HepG2 (cell line): Measurements from ENCODE around the gene OSBPL9. TPM values are rescaled to one million over a fixed set of nuclear protein-coding genes. Genes with fewer than 3 reads are reported as not detected.

Source experiments
- ATAC-seq: fragments of 200-7000 bp; cut with Tn5 transposase; 3 replicates; pipeline ENCODE4 v1.9.1; 2020; ENCODE audit warnings: mild to moderate bottlenecking, moderate library complexity
- BruUV-seq: library from RNA; stranded (reverse); fragments of 400-500 nt; replicated peaks from 2 replicates; lab custom pipeline; 2021; lab: Mats Ljungman, UMichigan
- CTCF ChIA-PET: fragments of 300-600 bp; formaldehyde crosslinking; extraction: SDS; loops from one replicate; lab custom pipeline; 2021; ENCODE audit warnings: low total read pairs, inconsistent platforms, low intra/inter-chr PET ratio; lab: Yijun Ruan, JAX
- POLR2A ChIA-PET: fragments of 350-600 bp; sonication (Branson Sonifier 250); formaldehyde crosslinking; loops from one replicate; lab custom pipeline; 2020; ENCODE audit warnings: antibody characterized with exemption, inconsistent platforms; lab: Yijun Ruan, JAX
- DNase-seq: peaks from one replicate; pipeline ENCODE4 v3.0.0-alpha.2; 2015; ENCODE audit warnings: low spot score
- FAIRE-seq: peaks from 3 replicates; lab custom pipeline; 2011; peaks lifted over from hg19 to GRCh38; lab: Jason Lieb, UNC
- H2AFZ ChIP-seq: one replicate; pipeline ENCODE4 v1.6.1; 2011; ENCODE audit warnings: low read length, inconsistent platforms
- H3K27ac ChIP-seq: fragments of 300-600 bp; 3 replicates; pipeline ENCODE4 v1.8.0; 2011; ENCODE audit warnings: mixed run types, mild to moderate bottlenecking, mixed read lengths, low read length, inconsistent platforms; ENCODE audit not compliant: insufficient read depth; ENCODE audit errors: extremely low read length
- H3K27me3 ChIP-seq, 2 experiments: fragments of 200-600 bp in 1 of 2; 2 replicates in 1 of 2; 3 replicates in 1 of 2; pipeline versions ENCODE4 v1.6.0 to v1.8.0; 2011; ENCODE audit warnings: low read length in 2 of 2, mild to moderate bottlenecking in 2 of 2, moderate library complexity in 2 of 2, inconsistent platforms in 1 of 2; ENCODE audit not compliant: insufficient read depth in 2 of 2, control insufficient read depth in 1 of 2
- H3K36me3 ChIP-seq, 2 experiments: fragments of 200-600 bp in 1 of 2; replicated peaks in 1 of 2; 2 replicates in 1 of 2; 3 replicates in 1 of 2; pipeline versions ENCODE4 v1.5.1 to v1.8.0; 2011; ENCODE audit warnings: low read length in 2 of 2, inconsistent platforms in 1 of 2; ENCODE audit not compliant: insufficient read depth in 2 of 2, control insufficient read depth in 1 of 2
- H3K4me1 ChIP-seq: 2 replicates; pipeline ENCODE4 v1.5.1; 2012; ENCODE audit warnings: low read length, inconsistent platforms; ENCODE audit not compliant: insufficient read depth
- H3K4me2 ChIP-seq: 2 replicates; pipeline ENCODE4 v1.6.0; 2011; ENCODE audit warnings: low read depth, low read length, inconsistent platforms
- H3K4me3 ChIP-seq, 3 experiments: fragments of 200-600 bp in 1 of 3; sonication (generic), shearing (Covaris generic) in 1 of 3; replicated peaks in 1 of 3; 2 replicates each; pipeline ENCODE4 v1.5.1; 2011 to 2016; ENCODE audit warnings: low read length in 3 of 3, inconsistent platforms in 2 of 3, low read depth in 2 of 3, mild to moderate bottlenecking in 2 of 3, control low read depth in 1 of 3, mixed read lengths in 1 of 3; ENCODE audit not compliant: insufficient read depth in 1 of 3
- H3K79me2 ChIP-seq: one replicate; pipeline ENCODE4 v1.6.1; 2011; ENCODE audit warnings: low read length, inconsistent platforms; ENCODE audit not compliant: insufficient read depth
- H3K9ac ChIP-seq: 2 replicates; pipeline ENCODE4 v1.6.0; 2011; ENCODE audit warnings: mild to moderate bottlenecking, low read depth, low read length, inconsistent platforms; ENCODE audit not compliant: insufficient read depth
- H3K9me3 ChIP-seq: 2 replicates; pipeline ENCODE4 v1.5.1; 2012; ENCODE audit warnings: mild to moderate bottlenecking, low read length
- H4K20me1 ChIP-seq: 2 replicates; pipeline ENCODE4 v1.6.0; 2011; ENCODE audit warnings: inconsistent platforms, mild to moderate bottlenecking, low read length, moderate library complexity; ENCODE audit not compliant: insufficient read depth
- CBX1 ChIP-seq: IDR thresholded peaks from one replicate; pipeline ENCODE4 v1.6.1; 2016; ENCODE audit warnings: antibody characterized with exemption, low read depth
- MTA1 ChIP-seq: sonication (generic); formaldehyde crosslinking; IDR thresholded peaks from 2 replicates; pipeline ENCODE4 v1.4.0; 2020; ENCODE audit warnings: missing genetic modification reagents, mild to moderate bottlenecking, borderline replicate concordance
- NFE2L2 ChIP-seq: fragments of 150-350 bp; IDR thresholded peaks from 2 replicates; pipeline ENCODE4 v1.6.1; 2014; ENCODE audit warnings: low read length
- SP2 ChIP-seq: sonication (generic); formaldehyde crosslinking; IDR thresholded peaks from 2 replicates; pipeline ENCODE4 v1.5.1; 2020; ENCODE audit warnings: mild to moderate bottlenecking, missing genetic modification reagents
- TRIM22 ChIP-seq: fragments of 450-650 bp; IDR thresholded peaks from 2 replicates; pipeline ENCODE4 v1.6.1; 2017
- ZNF331 ChIP-seq: sonication (generic); formaldehyde crosslinking; IDR thresholded peaks from 2 replicates; pipeline ENCODE4 v1.4.0; 2020; ENCODE audit warnings: missing genetic modification reagents
- ZSCAN12 ChIP-seq: sonication (generic); formaldehyde crosslinking; IDR thresholded peaks from 2 replicates; pipeline ENCODE4 v1.9.0; 2021; ENCODE audit warnings: mild to moderate bottlenecking, missing genetic modification reagents
- ZSCAN30 ChIP-seq: sonication (generic); formaldehyde crosslinking; IDR thresholded peaks from 2 replicates; pipeline ENCODE4 v1.5.0; 2020; ENCODE audit warnings: mild to moderate bottlenecking, missing genetic modification reagents
- WGBS: methylation state at CpG from one replicate; pipeline ENCODE4 v1.1.6; 2017; ENCODE audit warnings: low lambda C conversion rate; 5-methylcytosine and 5-hydroxymethylcytosine counted together
- in situ Hi-C: cut with HindIII; loops from 2 replicates; pipeline ENCODE4 v1.10.0; 2017; ENCODE audit warnings: low pct_unique_long_range_greater_than_20kb; ENCODE audit not compliant: extremely low pct_ligation_motif_present
- intact Hi-C: fragments of 100-400 bp; cut with micrococcal nuclease; formaldehyde crosslinking; loops from one replicate; pipeline ENCODE4 v1.10.0; 2022; ENCODE audit not compliant: unreplicated experiment
- polyA plus RNA-seq, 8 experiments: library from polyadenylated mRNA; depleted of rRNA in 3 of 8; stranded (reverse) in 7 of 8; unstranded in 1 of 8; fragments of >200 nt; fragmentation: Illumina TruSeq in 4 of 8; extraction: Trizol in 4 of 8; gene quantifications; 2 replicates each; pipeline versions ENCODE4 v1.2.1 to v1.2.3, GENCODE V29; 2011 to 2016; ENCODE audit warnings: low read depth in 4 of 8, missing spikeins in 1 of 8, mixed read lengths in 1 of 8; ENCODE audit not compliant: insufficient read depth in 1 of 8
- total RNA-seq, 5 experiments: library from RNA; depleted of rRNA; stranded (reverse); fragments of >200 nt; fragmentation: Illumina TruSeq; extraction: Trizol; gene quantifications; 2 replicates each; pipeline ENCODE4 v1.2.3, GENCODE V29; 2016; ENCODE audit warnings: low read depth in 1 of 5
- TF ChIP-seq, protein P1 (sequence below): sonication (generic); formaldehyde crosslinking; IDR thresholded peaks from 2 replicates; pipeline ENCODE4 v1.8.0; 2023; ENCODE audit warnings: mild to moderate bottlenecking, missing genetic modification reagents
- TF ChIP-seq, protein P2 (sequence below): fragments of 450-650 bp; IDR thresholded peaks from 2 replicates; pipeline ENCODE4 v1.6.1; 2017; ENCODE audit warnings: mild to moderate bottlenecking

Gene OSBPL9
- total and polyA plus RNA-seq, 2 of the 13 experiments (the other 11 are each of a cell fraction or from before 2014, with no cell fraction given) = 83.6 to 142 TPM

GRCh38 chr1:51624855-51625254, 8.0 kb downstream of the OSBPL9 start:
- BruUV-seq = no TSS peak
- no peak for FAIRE-seq
- H3K27me3 ChIP-seq = no peaks in the 10 kb centered on the region
- no peak for DNase-seq
- 83% methylated on average over 1 of the region's 1 CpG for WGBS
- no peak overlapping the region for H3K9ac ChIP-seq
- no peaks in the 10 kb centered on the region for H4K20me1 ChIP-seq
- H3K4me1 ChIP-seq = peaks cover 36% of the 10 kb centered on the region
- intact Hi-C loops = loop anchor here (10.0 kb wide), 1 partner anchor 110 kb away; no protein-coding TSS in a partner anchor
- H3K4me2 ChIP-seq = no peak overlapping the region
- no peak for TF ChIP-seq MTA1
- no peak for TF ChIP-seq ZSCAN12 (CRISPR knock-in tag)
- TF ChIP-seq ZSCAN30 (CRISPR knock-in tag) = no peak
- no peak for TF ChIP-seq ZNF331 (CRISPR knock-in tag)
- TF ChIP-seq, protein P1, sequence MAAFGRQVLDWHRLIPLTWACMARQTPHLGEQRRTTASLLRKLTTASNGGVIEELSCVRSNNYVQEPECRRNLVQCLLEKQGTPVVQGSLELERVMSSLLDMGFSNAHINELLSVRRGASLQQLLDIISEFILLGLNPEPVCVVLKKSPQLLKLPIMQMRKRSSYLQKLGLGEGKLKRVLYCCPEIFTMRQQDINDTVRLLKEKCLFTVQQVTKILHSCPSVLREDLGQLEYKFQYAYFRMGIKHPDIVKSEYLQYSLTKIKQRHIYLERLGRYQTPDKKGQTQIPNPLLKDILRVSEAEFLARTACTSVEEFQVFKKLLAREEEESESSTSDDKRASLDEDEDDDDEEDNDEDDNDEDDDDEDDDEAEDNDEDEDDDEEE (CRISPR knock-in tag) = no peak
- no peak for TF ChIP-seq SP2 (CRISPR knock-in tag)
- TF ChIP-seq, protein P2, sequence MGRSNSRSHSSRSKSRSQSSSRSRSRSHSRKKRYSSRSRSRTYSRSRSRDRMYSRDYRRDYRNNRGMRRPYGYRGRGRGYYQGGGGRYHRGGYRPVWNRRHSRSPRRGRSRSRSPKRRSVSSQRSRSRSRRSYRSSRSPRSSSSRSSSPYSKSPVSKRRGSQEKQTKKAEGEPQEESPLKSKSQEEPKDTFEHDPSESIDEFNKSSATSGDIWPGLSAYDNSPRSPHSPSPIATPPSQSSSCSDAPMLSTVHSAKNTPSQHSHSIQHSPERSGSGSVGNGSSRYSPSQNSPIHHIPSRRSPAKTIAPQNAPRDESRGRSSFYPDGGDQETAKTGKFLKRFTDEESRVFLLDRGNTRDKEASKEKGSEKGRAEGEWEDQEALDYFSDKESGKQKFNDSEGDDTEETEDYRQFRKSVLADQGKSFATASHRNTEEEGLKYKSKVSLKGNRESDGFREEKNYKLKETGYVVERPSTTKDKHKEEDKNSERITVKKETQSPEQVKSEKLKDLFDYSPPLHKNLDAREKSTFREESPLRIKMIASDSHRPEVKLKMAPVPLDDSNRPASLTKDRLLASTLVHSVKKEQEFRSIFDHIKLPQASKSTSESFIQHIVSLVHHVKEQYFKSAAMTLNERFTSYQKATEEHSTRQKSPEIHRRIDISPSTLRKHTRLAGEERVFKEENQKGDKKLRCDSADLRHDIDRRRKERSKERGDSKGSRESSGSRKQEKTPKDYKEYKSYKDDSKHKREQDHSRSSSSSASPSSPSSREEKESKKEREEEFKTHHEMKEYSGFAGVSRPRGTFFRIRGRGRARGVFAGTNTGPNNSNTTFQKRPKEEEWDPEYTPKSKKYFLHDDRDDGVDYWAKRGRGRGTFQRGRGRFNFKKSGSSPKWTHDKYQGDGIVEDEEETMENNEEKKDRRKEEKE = no peak
- no peak for TF ChIP-seq CBX1
- no peak for TF ChIP-seq TRIM22
- TF ChIP-seq NFE2L2 = no peak
- POLR2A ChIA-PET = no interaction called here
- no peaks in the 10 kb centered on the region for H3K9me3 ChIP-seq
- ATAC-seq = no peak
- H3K4me3 ChIP-seq = no peak overlapping the region
- peaks cover 65% of the 10 kb centered on the region for H3K79me2 ChIP-seq
- H3K36me3 ChIP-seq = no peaks in the 10 kb centered on the region
- CTCF ChIA-PET = no interaction called here
- no peak overlapping the region for H2AFZ ChIP-seq
- H3K27ac ChIP-seq = no peak overlapping the region
- in situ Hi-C loops = loop anchor here (5.0 kb wide), 1 partner anchor 142 kb away; no protein-coding TSS in a partner anchor
